A549 treated with Mapracorat at 1 μM for 4 hours (cell line): Measurements from ENCODE around the gene TRAF3IP1. TPM values are rescaled to one million over a fixed set of nuclear protein-coding genes. Genes with fewer than 3 reads are reported as not detected.

Source experiments
- total RNA-seq: library from RNA; stranded (reverse); fragments of 200-300 nt; extraction: Qiagen RNA extraction; gene quantifications from 5 replicates; pipeline ENCODE4 v1.2.3, GENCODE V29; 2022

TRAF3IP1 gene
- total RNA-seq: 10.3 to 13.7 TPM (median 12.9 TPM) in 5 replicates

DNA sequence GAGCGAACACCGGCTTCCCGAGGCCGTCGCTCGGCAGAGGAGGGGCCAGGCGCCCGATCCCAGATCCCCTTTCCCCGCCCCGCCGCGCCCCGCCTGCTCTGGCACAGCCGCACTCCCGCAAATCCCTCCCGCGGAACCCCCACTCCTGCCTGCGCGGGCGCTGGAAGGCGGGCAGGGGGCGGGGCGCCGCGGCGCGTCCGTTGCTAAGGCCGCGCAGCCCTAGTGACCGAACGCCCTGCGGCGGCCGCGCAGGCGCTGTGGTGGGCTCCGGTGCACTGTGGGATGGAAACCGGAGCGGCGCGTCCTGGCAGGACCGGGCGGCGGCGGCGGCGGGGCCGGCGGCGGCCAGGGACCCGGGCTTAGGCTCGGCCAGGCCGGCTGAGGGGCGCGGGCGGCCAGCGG is at the start of gene TRAF3IP1:
TSS of gene TRAF3IP1 (plus strand) at position 273 of the 402 bp plus-strand sequence. CDS start 145 bp downstream, outside the sequence.

DNA sequence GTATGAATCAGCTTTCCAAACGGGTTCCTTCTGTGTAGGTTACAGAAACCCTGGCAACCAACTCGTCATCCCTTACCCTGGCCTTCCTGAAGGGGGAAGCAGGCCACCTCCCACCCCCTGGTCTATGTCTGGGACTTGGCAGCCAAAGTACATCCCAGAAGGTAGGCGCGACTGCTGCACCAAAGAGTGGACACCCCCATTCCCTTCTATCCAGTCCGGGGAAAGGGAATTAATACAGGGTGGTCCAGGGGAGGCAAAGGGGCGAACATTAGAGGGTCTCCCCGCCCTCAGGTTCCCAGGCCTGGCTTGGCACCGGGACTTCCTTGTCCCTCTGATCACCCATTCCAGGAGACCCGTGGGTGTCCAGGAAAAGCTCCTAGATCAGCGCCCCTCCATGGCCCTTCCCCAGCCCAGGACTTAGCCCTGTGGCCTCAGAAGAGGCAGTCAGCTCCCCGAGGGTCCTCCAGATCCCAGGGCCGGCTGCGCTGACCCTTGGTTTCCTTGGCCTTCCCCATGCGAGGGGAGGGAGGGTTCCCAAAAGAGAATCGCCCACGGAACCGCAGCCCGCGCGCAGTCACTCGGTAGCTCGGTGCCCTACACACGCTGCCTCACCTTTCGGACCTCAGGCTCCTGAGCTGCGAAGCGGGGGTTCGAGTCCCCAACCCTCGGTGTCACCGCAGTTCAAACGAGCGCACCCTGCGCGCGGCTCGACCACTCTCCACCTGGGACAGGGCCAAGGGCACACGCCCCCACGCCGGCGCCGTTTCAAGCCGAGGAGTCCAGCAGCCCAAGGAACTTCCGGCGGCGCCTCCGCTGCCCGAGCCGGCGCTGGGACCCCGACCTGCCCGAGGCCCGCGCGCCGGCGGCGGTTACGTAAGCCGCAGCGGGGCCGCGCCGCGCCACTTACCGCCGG is 32.3 kb upstream of the TRAF3IP1 start, which contains the start of gene PER2:
TSS of gene PER2 (minus strand) at position 874 of the 913 bp plus-strand sequence. CDS start 10,674 bp downstream, outside the sequence.

DNA sequence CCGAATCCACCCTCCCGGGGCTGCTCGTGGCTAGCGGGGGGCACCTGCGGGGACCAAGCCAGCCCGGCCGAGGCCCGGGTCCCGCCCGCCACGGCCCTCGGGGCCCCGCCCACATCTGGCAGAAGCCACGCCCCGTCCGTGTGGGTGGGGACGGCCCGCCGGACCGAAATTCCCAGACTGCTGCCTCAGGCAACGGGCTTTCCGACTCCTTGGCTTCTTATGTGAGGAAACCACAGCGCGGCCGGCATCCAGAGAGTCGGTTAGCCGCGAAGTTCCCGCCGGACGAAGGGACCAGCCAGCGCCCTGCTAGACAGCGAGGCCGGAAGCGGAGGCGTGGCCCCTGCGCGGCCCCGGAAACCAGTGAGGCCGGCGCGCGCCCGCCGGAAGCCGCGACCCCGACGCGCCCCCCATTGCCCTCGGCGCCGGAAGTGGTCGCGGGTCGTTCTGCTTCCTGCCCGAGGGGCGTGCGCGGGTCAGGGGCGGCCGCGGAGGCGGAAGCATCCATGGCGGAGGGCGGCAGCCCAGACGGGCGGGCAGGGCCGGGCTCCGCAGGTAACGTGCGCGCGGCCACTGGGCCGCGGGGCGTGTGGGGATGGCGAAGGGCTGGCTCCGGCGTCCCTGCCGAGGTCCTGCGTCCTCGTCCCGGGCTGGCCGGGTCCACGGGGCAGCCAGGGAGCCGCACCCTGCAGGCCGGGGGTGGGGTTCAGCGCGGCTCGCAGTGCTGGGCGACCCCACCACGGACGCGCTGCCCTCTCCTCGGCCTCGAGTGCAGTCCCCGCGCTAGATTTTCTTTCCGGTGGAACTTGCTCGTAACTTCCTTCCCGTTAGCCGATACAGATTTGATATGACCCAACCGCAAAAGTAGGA is 106.5 kb downstream of the TRAF3IP1 start, which contains the start of gene ASB1:
TSS of gene ASB1 (plus strand) at position 360 of the 867 bp plus-strand sequence. CDS start at position 504, 144 bp downstream.

Other genes starting within 250 kb of the TRAF3IP1 start
- gene ESPNL, start 220.2 kb upstream of the TRAF3IP1 start, total RNA-seq: 0.05 to 0.23 TPM (median 0.14 TPM) in 5 replicates
- 0.18 to 0.26 TPM (median 0.24 TPM) in 5 replicates for gene KLHL30, start 181.8 kb upstream of the TRAF3IP1 start, total RNA-seq
- gene ERFE, start 161.5 kb upstream of the TRAF3IP1 start, total RNA-seq: 6.6 to 9.1 TPM (median 8.3 TPM) in 5 replicates
- 36.1 to 43.6 TPM (median 39.9 TPM) in 5 replicates for gene ILKAP, start 116.8 kb upstream of the TRAF3IP1 start, total RNA-seq
- 8.3 to 17.3 TPM (median 14.7 TPM) in 5 replicates for gene HES6, start 80.5 kb upstream of the TRAF3IP1 start, total RNA-seq
- gene PER2, start 31.9 kb upstream of the TRAF3IP1 start, total RNA-seq: 5.5 to 7.3 TPM (median 6.8 TPM) in 5 replicates
- 35.9 to 60.3 TPM (median 53.9 TPM) in 5 replicates for gene ASB1, start 106.4 kb downstream of the TRAF3IP1 start, total RNA-seq